GM19351 (cell line): Measurements from ENCODE around the gene ARMS2.
A peak's percentile ranks its signal among the peaks of the same experiment; 100 is the strongest.

Source experiments
- ATAC-seq: cut with Tn5 transposase; IDR thresholded peaks from one replicate; pipeline ENCODE4 v1.9.1; 2021; ENCODE audit warnings: mild to moderate bottlenecking, moderate library complexity; ENCODE audit not compliant: unreplicated experiment

ARMS2 gene

DNA sequence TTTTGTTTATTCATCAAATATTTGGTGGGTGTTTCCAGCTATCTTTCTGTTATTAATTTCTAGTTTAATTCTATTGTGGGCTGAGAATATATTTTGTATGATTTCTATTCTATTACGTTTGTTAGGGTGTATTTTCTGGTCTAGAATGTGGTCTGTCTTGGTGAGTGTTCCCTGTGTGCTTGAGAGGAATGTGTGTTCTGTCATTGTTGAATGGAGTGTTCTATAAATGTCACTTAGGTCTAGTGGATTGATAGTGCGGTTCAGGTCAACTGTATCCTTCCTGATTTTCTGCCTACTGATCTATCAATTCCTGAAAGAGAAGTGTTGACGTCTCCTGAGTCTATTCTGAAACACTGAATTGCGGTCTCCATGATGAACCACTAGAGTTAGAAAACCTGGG, 15.4 kb downstream of the ARMS2 start:
- ATAC-seq: no peak

- no peak for ATAC-seq
Measured at GRCh38 chr10:122471531-122472177, 17.2 kb downstream of the ARMS2 start.

DNA sequence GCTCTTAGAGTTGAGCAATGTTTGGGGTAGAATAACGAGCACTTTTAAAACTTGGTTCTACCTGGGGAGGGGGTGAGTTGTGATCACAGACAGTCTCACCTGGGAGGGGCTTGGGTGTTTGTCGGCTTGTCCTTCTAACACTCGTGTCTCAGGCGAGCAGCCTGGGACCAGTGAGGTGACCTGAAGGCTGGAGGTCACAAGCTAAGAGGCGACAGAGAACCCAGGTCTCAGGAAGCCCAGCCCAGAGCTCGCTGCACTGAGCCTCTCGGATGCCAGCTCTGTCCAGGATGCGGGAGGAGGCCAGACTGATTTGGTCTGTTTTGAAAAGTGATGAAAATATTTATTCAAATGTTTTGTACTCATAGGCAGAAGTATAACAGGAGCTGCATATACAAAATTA, 18.7 kb downstream of the ARMS2 start:
- ATAC-seq: no peak

- ATAC-seq: no peak
Measured at GRCh38 chr10:122474131-122474818, 19.8 kb downstream of the ARMS2 start.

GRCh38 chr10:122475100-122475499, 20.6 kb downstream of the ARMS2 start:
- ATAC-seq: no peak

- no peak for ATAC-seq
Measured at GRCh38 chr10:122475591-122476332, 21.3 kb downstream of the ARMS2 start.

DNA sequence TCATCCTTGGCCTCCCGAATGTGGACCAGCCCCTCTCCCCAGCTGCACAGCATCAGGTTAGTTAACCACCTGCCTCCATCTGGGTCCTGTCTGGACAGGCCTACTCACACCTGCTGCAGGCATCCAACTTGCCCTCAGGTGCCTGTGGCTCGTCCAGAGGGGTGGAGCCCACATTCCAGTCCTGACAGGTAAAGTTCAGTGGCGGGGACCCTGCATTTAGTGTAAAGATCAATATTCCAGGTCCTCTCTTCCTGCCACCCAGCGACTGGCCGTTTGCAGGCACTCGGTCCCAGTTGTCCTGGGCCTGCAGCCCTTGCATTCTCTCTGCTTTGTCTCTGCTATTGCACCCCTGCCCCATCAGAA, 21.9 kb downstream of the ARMS2 start:
- ATAC-seq: no peak

GRCh38 chr10:122477436-122477835, 23.0 kb downstream of the ARMS2 start:
- ATAC-seq: no peak

DNA sequence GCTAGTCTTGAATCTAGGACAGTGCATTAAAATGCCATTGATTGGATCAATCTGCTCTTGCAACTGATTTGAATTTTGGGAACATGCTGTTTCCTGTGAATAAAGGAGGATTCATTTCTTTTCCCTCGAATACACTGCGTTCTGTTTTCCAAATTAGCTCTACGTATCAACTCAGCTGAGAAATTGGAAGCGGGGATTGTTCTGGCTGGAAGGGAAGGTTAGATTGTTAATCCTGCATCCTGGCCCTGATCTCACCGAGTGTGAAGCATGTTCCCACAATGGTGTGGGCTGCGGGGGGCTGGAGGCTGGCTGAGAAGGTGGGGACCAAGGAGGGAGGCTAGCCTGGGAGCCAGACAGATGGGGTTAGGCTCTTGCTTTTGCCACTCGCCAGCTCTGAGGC, 24.5 kb downstream of the ARMS2 start:
- no peak for ATAC-seq

- ATAC-seq: no peak
Measured at GRCh38 chr10:122480146-122480833, 25.8 kb downstream of the ARMS2 start.

DNA sequence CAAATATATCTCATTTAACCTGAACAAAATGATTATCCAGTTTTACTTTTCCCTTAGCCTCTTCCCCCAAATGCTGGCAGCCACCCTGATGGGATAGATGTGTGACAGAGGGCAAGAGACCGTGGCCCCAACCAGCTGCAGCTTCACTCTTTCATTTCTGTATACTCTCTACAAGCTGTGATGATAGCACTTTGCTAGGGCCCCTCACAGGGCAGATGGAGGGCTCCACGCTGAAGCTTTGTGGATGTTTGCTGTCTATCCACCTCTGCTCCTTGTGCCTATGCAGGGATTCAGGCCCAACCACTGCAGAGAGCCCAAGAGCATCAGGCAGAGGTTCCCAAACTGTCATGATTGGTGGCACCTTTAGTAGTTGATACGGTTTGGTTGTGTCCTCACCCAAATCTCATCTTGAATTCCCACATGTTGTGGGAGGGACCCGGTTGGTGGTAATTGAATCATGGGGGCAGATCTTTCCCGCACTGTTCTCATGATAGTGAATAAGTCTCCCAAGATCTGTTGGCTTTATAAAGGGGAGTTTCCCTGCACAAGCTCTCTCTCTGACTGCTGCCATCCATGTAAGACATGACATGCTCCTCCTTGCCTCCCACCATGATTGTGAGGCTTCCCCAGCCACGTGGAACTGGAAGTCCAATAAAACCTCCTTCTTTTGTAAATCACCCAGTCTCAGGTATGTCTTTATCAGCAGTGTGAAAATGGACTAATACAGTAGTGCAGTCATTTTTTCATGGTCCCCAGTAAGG, 27.0 kb downstream of the ARMS2 start:
- ATAC-seq: no peak

- no peak for ATAC-seq
Measured at GRCh38 chr10:122484276-122485060, 30.0 kb downstream of the ARMS2 start.

- ATAC-seq: no peak
Measured at GRCh38 chr10:122485670-122486069, 31.2 kb downstream of the ARMS2 start.

DNA sequence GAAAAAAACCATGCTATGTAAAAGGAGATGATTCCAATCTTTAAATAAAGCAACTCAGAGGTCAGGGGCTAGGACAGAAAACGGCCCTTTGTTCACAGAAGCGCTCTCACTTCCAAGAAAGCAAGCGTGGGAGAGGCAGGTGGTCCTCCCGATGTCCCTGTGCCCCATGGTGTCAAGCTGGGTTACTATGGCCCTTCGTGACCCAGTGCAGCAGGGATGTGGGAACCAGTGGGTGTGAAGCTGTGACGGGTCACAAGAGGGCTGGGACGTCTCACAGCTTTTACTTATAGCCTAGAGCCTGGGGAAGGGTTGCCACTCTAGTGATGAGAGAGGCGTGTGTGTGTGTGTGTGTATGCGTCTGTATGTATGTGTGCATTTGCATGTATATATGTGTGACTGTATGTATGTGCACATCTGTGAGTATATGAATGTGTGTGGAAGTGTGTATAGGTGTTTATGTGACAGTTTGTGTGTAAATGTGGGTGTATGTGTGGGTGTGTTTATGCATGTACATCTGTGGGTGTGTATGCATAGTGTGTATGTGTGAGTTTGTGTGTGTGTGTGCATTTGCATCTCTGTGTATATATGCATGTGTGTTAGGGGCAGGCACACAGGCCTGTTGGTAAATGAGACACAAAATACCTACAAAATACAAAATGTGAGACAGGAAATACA, 32.1 kb downstream of the ARMS2 start:
- ATAC-seq: no peak

DNA sequence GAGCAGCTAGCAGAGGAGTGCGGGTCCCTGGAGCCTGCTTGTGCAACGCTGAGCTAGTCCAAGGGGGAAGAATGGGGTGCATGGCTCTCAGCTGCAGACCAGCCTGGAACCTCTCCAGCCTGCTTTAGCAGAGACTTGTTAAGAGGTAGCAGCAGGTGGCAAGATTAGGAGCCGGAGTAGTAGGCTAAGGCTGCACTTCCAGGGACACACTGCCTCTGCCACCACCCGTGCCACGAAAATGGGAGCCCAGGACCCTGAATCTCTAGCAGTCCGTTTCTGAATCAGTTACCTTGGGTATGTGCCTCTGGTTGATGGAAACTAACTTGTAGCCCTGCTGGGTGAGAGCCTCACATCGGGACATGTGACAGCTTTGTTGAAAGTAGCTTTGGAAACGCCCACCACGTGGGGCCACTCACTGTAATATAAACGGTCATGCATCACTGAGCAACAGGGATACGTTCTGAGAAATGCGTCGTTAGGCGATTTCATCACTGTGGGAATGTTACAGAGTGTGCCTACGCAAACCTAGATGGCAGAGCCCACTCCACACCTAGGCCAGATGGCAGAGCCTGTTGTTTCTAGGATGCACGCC, 32.8 kb downstream of the ARMS2 start:
- no peak for ATAC-seq

GRCh38 chr10:122490268-122490667, 35.8 kb downstream of the ARMS2 start:
- ATAC-seq: no peak

- peak; percentile 60 for ATAC-seq
Measured at GRCh38 chr10:122490786-122491680, 36.6 kb downstream of the ARMS2 start.

DNA sequence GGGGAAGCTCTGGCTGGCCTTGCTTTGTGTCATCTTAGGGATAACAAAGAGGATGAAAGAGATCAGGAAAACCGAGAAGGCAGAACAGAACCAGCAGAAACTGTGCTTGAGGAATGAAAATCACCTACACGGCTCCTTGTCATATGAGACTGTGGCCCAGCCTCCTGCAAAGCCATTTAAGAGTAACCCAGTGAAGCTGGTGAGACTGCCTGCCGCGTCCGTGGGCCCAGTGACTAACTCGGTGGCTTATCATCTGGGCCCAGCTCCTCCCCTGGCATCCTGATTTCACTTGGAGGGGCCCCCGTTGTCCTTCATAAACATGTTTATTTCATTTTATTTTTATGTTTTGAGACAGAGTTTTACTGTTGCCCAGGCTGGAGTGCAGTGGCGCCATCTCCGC, 37.6 kb downstream of the ARMS2 start:
- ATAC-seq: no peak
